IMR-90 (cell line): Measurements from ENCODE around the gene GALK1. TPM values are rescaled to one million over a fixed set of nuclear protein-coding genes. Genes with fewer than 3 reads are reported as not detected.
A peak's percentile ranks its signal among the peaks of the same experiment; 100 is the strongest.

Source experiments
- ATAC-seq: fragments of 200-7000 bp; cut with Tn5 transposase; 2 replicates; pipeline ENCODE4 v1.9.1; 2020; ENCODE audit warnings: low read depth, mild to moderate bottlenecking, moderate library complexity
- BruUV-seq: library from RNA; stranded (reverse); fragments of 400-500 nt; replicated peaks from 2 replicates; lab custom pipeline; 2021; lab: Mats Ljungman, UMichigan
- CTCF ChIA-PET: fragments of 300-600 bp; formaldehyde crosslinking; extraction: SDS; loops from one replicate; lab custom pipeline; 2021; ENCODE audit warnings: antibody characterized with exemption; lab: Yijun Ruan, JAX
- POLR2A ChIA-PET: fragments of 300-600 bp; sonication (Branson Sonifier 250); formaldehyde crosslinking; loops from one replicate; lab custom pipeline; 2022; ENCODE audit warnings: antibody characterized with exemption; ENCODE audit not compliant: unreplicated experiment; lab: Charles Lee
- DNase-seq: peaks from one replicate; pipeline ENCODE4 v3.0.0; 2013
- H2AFZ ChIP-seq: replicated peaks from 2 replicates; pipeline ENCODE3; 2013; ENCODE audit warnings: low read length, mild to moderate bottlenecking; ENCODE audit not compliant: poor library complexity
- H2AK5ac ChIP-seq: 2 replicates; pipeline ENCODE4 v1.6.1; 2013; ENCODE audit warnings: low read depth, low read length, inconsistent platforms
- H2AK9ac ChIP-seq: replicated peaks from 2 replicates; pipeline ENCODE3; 2013; ENCODE audit warnings: mild to moderate bottlenecking, low read depth, low read length, moderate library complexity; ENCODE audit not compliant: poor library complexity
- H2BK120ac ChIP-seq: 2 replicates; pipeline ENCODE4 v1.6.1; 2013; ENCODE audit warnings: low read depth, low read length, inconsistent platforms
- H2BK15ac ChIP-seq: 3 replicates; pipeline ENCODE4 v1.6.1; 2013; ENCODE audit warnings: low read depth, low read length, inconsistent platforms
- H2BK20ac ChIP-seq: 2 replicates; pipeline ENCODE4 v1.6.1; 2013; ENCODE audit warnings: low read depth, mild to moderate bottlenecking, inconsistent platforms, low read length, moderate library complexity
- H2BK5ac ChIP-seq: 2 replicates; pipeline ENCODE4 v1.6.1; 2013; ENCODE audit warnings: mild to moderate bottlenecking, low read depth, low read length, inconsistent platforms; ENCODE audit not compliant: poor library complexity, severe bottlenecking
- H3K14ac ChIP-seq: replicated peaks from 2 replicates; pipeline ENCODE4 v1.6.1; 2013; ENCODE audit warnings: low read depth, low read length, inconsistent platforms
- H3K18ac ChIP-seq: 2 replicates; pipeline ENCODE4 v1.6.1; 2013; ENCODE audit warnings: low read depth, low read length, control low read depth
- H3K23ac ChIP-seq: 2 replicates; pipeline ENCODE4 v1.6.1; 2013; ENCODE audit warnings: low read depth, low read length, inconsistent platforms
- H3K27ac ChIP-seq: 2 replicates; pipeline ENCODE4 v1.5.1; 2013; ENCODE audit warnings: mild to moderate bottlenecking, control low read depth, low read length; ENCODE audit not compliant: insufficient read depth
- H3K27me3 ChIP-seq: 2 replicates; pipeline ENCODE4 v1.6.1; 2013; ENCODE audit warnings: low read length; ENCODE audit not compliant: control insufficient read depth, insufficient read depth
- H3K36me3 ChIP-seq: 2 replicates; pipeline ENCODE4 v1.6.1; 2013; ENCODE audit warnings: low read length, mixed read lengths; ENCODE audit not compliant: control insufficient read depth, insufficient read depth
- H3K4ac ChIP-seq: 2 replicates; pipeline ENCODE4 v1.6.1; 2013; ENCODE audit warnings: low read depth, low read length, inconsistent platforms
- H3K4me1 ChIP-seq: 2 replicates; pipeline ENCODE4 v1.6.1; 2013; ENCODE audit warnings: low read length, mixed read lengths; ENCODE audit not compliant: control insufficient read depth, insufficient read depth
- H3K4me2 ChIP-seq: 2 replicates; pipeline ENCODE4 v1.6.1; 2013; ENCODE audit warnings: low read depth, mild to moderate bottlenecking, control low read depth, low read length, moderate library complexity
- H3K4me3 ChIP-seq: 2 replicates; pipeline ENCODE4 v1.5.1; 2013; ENCODE audit warnings: low read depth, mild to moderate bottlenecking, control low read depth, low read length, moderate library complexity; ENCODE audit not compliant: insufficient read depth
- H3K56ac ChIP-seq: 2 replicates; pipeline ENCODE4 v1.6.1; 2013; ENCODE audit warnings: low read length, inconsistent platforms; ENCODE audit not compliant: insufficient read depth; ENCODE audit errors: extremely low read depth
- H3K79me1 ChIP-seq, 2 experiments: 2 replicates each; pipeline ENCODE4 v1.6.1; 2013; ENCODE audit warnings: low read length in 2 of 2, inconsistent platforms in 1 of 2, low read depth in 1 of 2
- H3K9ac ChIP-seq: 2 replicates; pipeline ENCODE4 v1.6.1; 2013; ENCODE audit warnings: low read depth, low read length, control low read depth
- H3K9me1 ChIP-seq: 2 replicates; pipeline ENCODE4 v1.6.1; 2013; ENCODE audit warnings: low read length, inconsistent platforms; ENCODE audit not compliant: insufficient read depth
- H3K9me3 ChIP-seq: 2 replicates; pipeline ENCODE4 v1.6.1; 2013; ENCODE audit warnings: low read length; ENCODE audit not compliant: control insufficient read depth, insufficient read depth
- H4K20me1 ChIP-seq: 2 replicates; pipeline ENCODE4 v1.6.1; 2013; ENCODE audit warnings: low read length, inconsistent platforms; ENCODE audit not compliant: insufficient read depth
- H4K5ac ChIP-seq: 2 replicates; pipeline ENCODE4 v1.6.1; 2013; ENCODE audit warnings: mild to moderate bottlenecking, low read depth, low read length, control low read depth
- H4K8ac ChIP-seq, 2 experiments: 2 replicates each; pipeline ENCODE4 v1.6.1; 2013; ENCODE audit warnings: low read depth in 2 of 2, low read length in 2 of 2, control low read depth in 1 of 2, inconsistent platforms in 1 of 2
- H4K91ac ChIP-seq: 2 replicates; pipeline ENCODE4 v1.6.1; 2013; ENCODE audit warnings: low read depth, low read length, inconsistent platforms; ENCODE audit not compliant: insufficient read depth
- BHLHE40 ChIP-seq: fragments of 150-350 bp; IDR thresholded peaks from 2 replicates; pipeline ENCODE4 v1.6.1; 2016; ENCODE audit warnings: mild to moderate bottlenecking, low read depth, low read length
- CHD1 ChIP-seq: IDR thresholded peaks from 2 replicates; pipeline ENCODE4 v1.6.1; 2012; ENCODE audit warnings: low read depth, low read length, improper control_type of control experiment
- FOS ChIP-seq: fragments of 150-350 bp; IDR thresholded peaks from 2 replicates; pipeline ENCODE4 v1.6.1; 2016; ENCODE audit warnings: low read depth, low read length
- MXI1 ChIP-seq: IDR thresholded peaks from 2 replicates; pipeline ENCODE4 v1.6.1; 2012; ENCODE audit warnings: low read depth, mild to moderate bottlenecking, low read length, moderate library complexity, borderline replicate concordance
- NFE2L2 ChIP-seq: fragments of 150-350 bp; IDR thresholded peaks from 2 replicates; pipeline ENCODE4 v1.6.1; 2016; ENCODE audit warnings: low read depth, mild to moderate bottlenecking, low read length
- POLR2A ChIP-seq: IDR thresholded peaks from 2 replicates; pipeline ENCODE4 v1.6.1; 2012; ENCODE audit warnings: mild to moderate bottlenecking, low read depth, low read length
- RCOR1 ChIP-seq: IDR thresholded peaks from 2 replicates; pipeline ENCODE4 v1.6.1; 2012; ENCODE audit warnings: mild to moderate bottlenecking, low read length, improper control_type of control experiment; ENCODE audit not compliant: insufficient replicate concordance
- WGBS, 2 experiments: methylation state at CpG; one replicate each; pipeline versions ENCODE4 v1.1.5 to v1.1.7; 2013; ENCODE audit warnings: missing lambda C conversion rate in 2 of 2; ENCODE audit not compliant: insufficient read length in 1 of 2; ENCODE audit errors: extremely low coverage in 2 of 2; 5-methylcytosine and 5-hydroxymethylcytosine counted together
- dilution Hi-C: fragments of 300-500 bp; cut with HindIII; formaldehyde crosslinking; loops from one replicate; pipeline ENCODE4 v1.14.3; 2018; ENCODE audit warnings: low sequenced_read_pairs; ENCODE audit not compliant: unreplicated experiment
- in situ Hi-C: fragments of 300-500 bp; cut with MboI; formaldehyde crosslinking; loops from 3 replicates; pipeline ENCODE4 v1.14.3; 2019; ENCODE audit warnings: low sequenced_read_pairs, inconsistent platforms, mixed read lengths
- intact Hi-C: fragments of 100-400 bp; cut with micrococcal nuclease; formaldehyde crosslinking; loops from 2 replicates; pipeline ENCODE4 v1.10.0; 2022
- polyA plus RNA-seq, 3 experiments: library from polyadenylated mRNA; depleted of rRNA; stranded (reverse); fragments of >200 nt; gene quantifications; 2 replicates each; pipeline ENCODE4 v1.2.3, GENCODE V29; 2012; ENCODE audit warnings: low replicate concordance in 1 of 3
- total RNA-seq: library from RNA; depleted of rRNA; stranded (reverse); fragments of >200 nt; gene quantifications from 2 replicates; pipeline ENCODE4 v1.2.3, GENCODE V29; 2012
- TF ChIP-seq, protein P1 (sequence below): fragments of 150-350 bp; IDR thresholded peaks from 2 replicates; pipeline ENCODE4 v1.6.1; 2017; ENCODE audit warnings: mild to moderate bottlenecking, antibody characterized with exemption, low read length, low read depth

Gene GALK1
- total and polyA plus RNA-seq, 2 of the 4 experiments (the other 2 are of a cell fraction): 19.9 to 21.9 TPM

DNA sequence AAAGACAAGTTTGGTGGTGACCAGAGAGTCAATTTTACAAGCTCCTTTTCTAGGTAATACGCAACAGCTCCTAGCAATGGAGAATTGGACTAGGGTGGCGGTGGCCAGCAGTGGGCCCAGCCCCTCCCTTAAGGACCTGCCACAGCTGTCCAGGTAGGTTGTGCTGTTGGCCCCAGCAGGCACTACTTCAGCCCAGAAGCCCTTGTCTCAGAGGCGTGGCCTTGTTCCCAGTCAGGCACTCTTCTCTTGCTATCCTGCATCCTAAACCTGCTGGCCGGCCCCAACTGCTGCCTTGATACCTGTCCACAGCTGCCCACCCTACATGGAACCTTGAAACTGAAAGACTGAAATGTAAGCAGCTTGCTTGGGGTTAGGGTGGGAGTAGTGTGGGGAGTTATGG is 989 bp upstream of the GALK1 start:
- H3K14ac ChIP-seq: no peak overlapping the region
- DNase-seq (no peak), ATAC-seq (no peak)
- peaks cover 10% of the 10 kb centered on the region; the same call in 1 of the 2 replicates for H3K9me1 ChIP-seq
- H2BK120ac ChIP-seq: no peak overlapping the region
- ChIA-PET POLR2A (interaction anchor here (0.7 to 1.5 kb wide), 3 partner anchors 10 to 14 kb away, joined by 3 to 12 read pairs (median 7); no protein-coding TSS in a partner anchor), CTCF (interaction anchor here (0.6 to 2.1 kb wide), 4 partner anchors 12 to 17 kb away, joined by 4 to 13 read pairs (median 5); no protein-coding TSS in a partner anchor)
- H2BK20ac ChIP-seq: no peak overlapping the region
- no peak overlapping the region for H4K8ac ChIP-seq
- in situ Hi-C loops (no loop called here), dilution Hi-C loops (no loop called here), intact Hi-C loops (no loop called here)
- no peak overlapping the region for H4K91ac ChIP-seq
- no peak overlapping the region for H2AK9ac ChIP-seq
- H2BK15ac ChIP-seq: no peak overlapping the region
- no peak overlapping the region for H3K56ac ChIP-seq
- no peak overlapping the region for H3K4me3 ChIP-seq
- no peak overlapping the region for H3K27ac ChIP-seq
- H3K9me3 ChIP-seq: no peaks in the 10 kb centered on the region
- TF ChIP-seq BHLHE40 (no peak), RCOR1 (no peak), POLR2A (no peak), FOS (no peak), NFE2L2 (no peak), MXI1 (no peak), CHD1 (no peak)
- TF ChIP-seq, protein P1, sequence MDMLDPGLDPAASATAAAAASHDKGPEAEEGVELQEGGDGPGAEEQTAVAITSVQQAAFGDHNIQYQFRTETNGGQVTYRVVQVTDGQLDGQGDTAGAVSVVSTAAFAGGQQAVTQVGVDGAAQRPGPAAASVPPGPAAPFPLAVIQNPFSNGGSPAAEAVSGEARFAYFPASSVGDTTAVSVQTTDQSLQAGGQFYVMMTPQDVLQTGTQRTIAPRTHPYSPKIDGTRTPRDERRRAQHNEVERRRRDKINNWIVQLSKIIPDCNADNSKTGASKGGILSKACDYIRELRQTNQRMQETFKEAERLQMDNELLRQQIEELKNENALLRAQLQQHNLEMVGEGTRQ: no peak
- H3K36me3 ChIP-seq: no peaks in the 10 kb centered on the region
- H3K4me2 ChIP-seq: no peak overlapping the region
- no peak overlapping the region for H4K5ac ChIP-seq
- H3K18ac ChIP-seq: no peak overlapping the region
- H3K4me1 ChIP-seq: peaks cover 7% of the 10 kb centered on the region
- H3K9ac ChIP-seq: no peak overlapping the region
- H3K27me3 ChIP-seq: no peaks in the 10 kb centered on the region
- H2AFZ ChIP-seq: peak overlapping the region; percentile 63
- H4K20me1 ChIP-seq: no peaks in the 10 kb centered on the region
- 100% methylated on average over 1 of the region's 4 CpGs; no CpG with 5 or more reads in 1 of the 2 experiments for WGBS, 2 experiments
- peaks cover 5 to 12% of the 10 kb centered on the region in 2 experiments; a peak in 3 of 4 replicates for H3K79me1 ChIP-seq
- H3K23ac ChIP-seq: no peak overlapping the region
- no peak overlapping the region for H2AK5ac ChIP-seq
- BruUV-seq: no TSS peak
- no peak overlapping the region for H3K4ac ChIP-seq
- H2BK5ac ChIP-seq: no peak overlapping the region
